ENCODE results near the gene CDC16. TPM values are rescaled to one million over a fixed set of nuclear protein-coding genes. Genes with fewer than 3 reads are reported as not detected.

The CDC16 gene
- total and polyA plus RNA-seq, 9 of the 15 experiments (the other 6 are each of a cell fraction or from before 2014, with no cell fraction given): 23.2 to 102 (median 51.6) TPM

GRCh38 chr13:114281351-114282040 is 46.8 kb downstream of the CDC16 start, which contains the start of gene UPF3A (continued):
- TF ChIP-seq ZNF318 (IDR thresholded peaks at IDR 0.05; ENCODE audit: borderline replicate concordance in 1 of 2, low read depth in 1 of 2): no peak
- TF ChIP-seq EGR1 (conservative IDR thresholded peaks at IDR 0.05): peak; percentile 99
- TF ChIP-seq BRF1 (IDR thresholded peaks at IDR 0.05; ENCODE audit: borderline replicate concordance, extremely low read depth, insufficient read length): no peak
- TF ChIP-seq ZNF778 (CRISPR knock-in tag; IDR thresholded peaks at IDR 0.05): no peak
- peak; percentile 68 for TF ChIP-seq NCOR1 (IDR thresholded peaks at IDR 0.05)
- TF ChIP-seq ZNF354B (CRISPR knock-in tag; IDR thresholded peaks at IDR 0.05): no peak
- TF ChIP-seq ZNF780A (CRISPR knock-in tag; IDR thresholded peaks at IDR 0.05): no peak
- peak; percentile 87 for TF ChIP-seq ELF1 (tag; IDR thresholded peaks at IDR 0.05)
- 0 out of 4 replicates have a peak, but pooled peaks of 1 of the 2 experiments have one; percentile 47 for TF ChIP-seq SIN3A (IDR thresholded peaks at IDR 0.05; ENCODE audit: borderline replicate concordance in 2 of 2, control insufficient read depth in 1 of 2, low read depth in 2 of 2, low read length in 2 of 2)
- no peak for TF ChIP-seq FOXP4 (CRISPR knock-in tag; IDR thresholded peaks at IDR 0.05; ENCODE audit: borderline replicate concordance)
- no peak for TF ChIP-seq PHF20 (IDR thresholded peaks at IDR 0.05; ENCODE audit: partially characterized antibody)
- TF ChIP-seq KLF1 (tag; IDR thresholded peaks at IDR 0.05): peak; percentile 86
- no peak for TF ChIP-seq ADNP (tag; IDR thresholded peaks at IDR 0.05)
- TF ChIP-seq, protein P1, sequence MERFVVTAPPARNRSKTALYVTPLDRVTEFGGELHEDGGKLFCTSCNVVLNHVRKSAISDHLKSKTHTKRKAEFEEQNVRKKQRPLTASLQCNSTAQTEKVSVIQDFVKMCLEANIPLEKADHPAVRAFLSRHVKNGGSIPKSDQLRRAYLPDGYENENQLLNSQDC (CRISPR knock-in tag; IDR thresholded peaks at IDR 0.05): no peak
- TF ChIP-seq ZBTB8A (IDR thresholded peaks at IDR 0.05; ENCODE audit: partially characterized antibody): no peak
- no peak for TF ChIP-seq RBM14 (IDR thresholded peaks at IDR 0.05; ENCODE audit: borderline replicate concordance, insufficient read depth, low read depth, low read length)
